NB4 (cell line): ENCODE data around the gene MYO1D.

Experiments used
- DNase-seq: peaks from one replicate; pipeline ENCODE4 v3.0.0; 2010; ENCODE audit warnings: low read depth
- H3K4me3 ChIP-seq: one replicate; pipeline ENCODE4 v1.5.1; 2011; ENCODE audit warnings: mild to moderate bottlenecking, low read depth, low read length, moderate library complexity
- CTCF ChIP-seq: IDR thresholded peaks from one replicate; pipeline ENCODE4 v1.5.1; 2012; ENCODE audit warnings: low read depth, low read length
- MAX ChIP-seq: IDR thresholded peaks from 2 replicates; pipeline ENCODE4 v1.6.1; 2011; ENCODE audit warnings: low read depth, low read length
- MYC ChIP-seq: IDR thresholded peaks from 2 replicates; pipeline ENCODE4 v1.6.1; 2011; ENCODE audit warnings: low read depth, low read length
- POLR2A ChIP-seq: IDR thresholded peaks from 2 replicates; pipeline ENCODE4 v1.6.1; 2011; ENCODE audit warnings: mild to moderate bottlenecking; ENCODE audit not compliant: insufficient read length; ENCODE audit errors: extremely low read depth

The MYO1D gene

GRCh38 chr17:32546031-32546444, 330.9 kb downstream of the MYO1D start:
- no peak for TF ChIP-seq CTCF
- TF ChIP-seq POLR2A, result no peak
- no peak for TF ChIP-seq MYC
- no peak for TF ChIP-seq MAX
- no peak for DNase-seq

GRCh38 chr17:32542186-32542585, 334.7 kb downstream of the MYO1D start:
- no peak overlapping the region for H3K4me3 ChIP-seq
- DNase-seq, result no peak
- TF ChIP-seq CTCF, result no peak
- TF ChIP-seq POLR2A, result no peak

More at GRCh38 chr17:32546031-32546444, 330.9 kb downstream of the MYO1D start:
- H3K4me3 ChIP-seq, result no peak overlapping the region

DNA sequence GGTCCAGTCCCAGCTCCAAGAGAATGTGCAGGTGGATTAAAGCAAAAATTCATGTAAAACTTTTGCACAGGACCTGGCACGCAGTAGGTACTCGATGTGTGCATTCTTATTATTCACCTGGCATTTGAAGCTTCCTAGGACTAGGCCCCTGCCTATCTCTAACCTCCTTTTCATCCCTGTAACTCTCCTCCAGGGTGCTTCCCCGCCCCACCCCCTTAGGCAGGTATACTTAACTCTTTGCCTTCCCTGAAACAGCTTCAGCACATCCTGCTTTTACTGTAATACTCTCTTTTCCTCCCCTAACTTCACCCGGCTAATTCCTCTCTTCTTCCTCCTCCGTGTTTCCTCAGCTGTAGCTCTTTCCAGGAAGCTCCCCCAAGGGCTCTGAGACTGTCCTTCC, 335.3 kb downstream of the MYO1D start:
- DNase-seq, result no peak
- no peak overlapping the region for H3K4me3 ChIP-seq
- TF ChIP-seq MYC (no peak), MAX (no peak), CTCF (no peak), POLR2A (no peak)

GRCh38 chr17:32536736-32537643, 339.9 kb downstream of the MYO1D start:
- no peak for TF ChIP-seq CTCF
- TF ChIP-seq MAX, result no peak
- TF ChIP-seq POLR2A, result no peak
- no peak for TF ChIP-seq MYC
- DNase-seq, result no peak
- H3K4me3 ChIP-seq, result no peak overlapping the region

GRCh38 chr17:32533296-32533695, 343.6 kb downstream of the MYO1D start:
- no peak overlapping the region for H3K4me3 ChIP-seq
- TF ChIP-seq MYC (no peak), POLR2A (no peak), CTCF (no peak), MAX (no peak)
- DNase-seq, result no peak

GRCh38 chr17:32529604-32530003, 347.3 kb downstream of the MYO1D start:
- DNase-seq, result no peak
- TF ChIP-seq MAX, result no peak
- TF ChIP-seq POLR2A, result no peak
- no peak for TF ChIP-seq CTCF
- TF ChIP-seq MYC, result no peak
- no peak overlapping the region for H3K4me3 ChIP-seq
